GM18499 (cell line): ENCODE measurements around the gene GBP7.
"Not testable (repeated sequence)": the region's sequence is repeated elsewhere in the genome, so short reads cannot be mapped to it uniquely, and the experiment has no call there.

Source experiments
- ATAC-seq: cut with Tn5 transposase; IDR thresholded peaks from one replicate; pipeline ENCODE4 v1.9.1; 2021; ENCODE audit warnings: moderate number of reproducible peaks; ENCODE audit not compliant: insufficient read depth, unreplicated experiment

The GBP7 gene

GRCh38 chr1:89172468-89173143 lies 3.2 kb downstream of the GBP7 start:
- ATAC-seq: no peak

- no peak for ATAC-seq
Measured at GRCh38 chr1:89171067-89171438, 4.8 kb downstream of the GBP7 start.

GRCh38 chr1:89170170-89171066 lies 5.4 kb downstream of the GBP7 start:
- ATAC-seq: no peak

GRCh38 chr1:89169166-89169565 lies 6.6 kb downstream of the GBP7 start:
- no peak for ATAC-seq

GRCh38 chr1:89167590-89168230 lies 8.1 kb downstream of the GBP7 start:
- ATAC-seq: no peak

GRCh38 chr1:89166705-89167104 lies 9.1 kb downstream of the GBP7 start:
- ATAC-seq: no peak

- ATAC-seq: no peak
Measured at GRCh38 chr1:89165811-89166210, 10.0 kb downstream of the GBP7 start.

- no peak for ATAC-seq
Measured at GRCh38 chr1:89151047-89151446, 24.8 kb downstream of the GBP7 start.

- no peak for ATAC-seq
Measured at GRCh38 chr1:89149976-89150375, 25.8 kb downstream of the GBP7 start.

- ATAC-seq: no peak
Measured at GRCh38 chr1:89149229-89149628, 26.6 kb downstream of the GBP7 start.

GRCh38 chr1:89147678-89148658 lies 27.8 kb downstream of the GBP7 start:
- no peak for ATAC-seq

GRCh38 chr1:89146721-89147120 lies 29.1 kb downstream of the GBP7 start:
- ATAC-seq: no peak

- ATAC-seq: no peak
Measured at GRCh38 chr1:89143484-89143883, 32.3 kb downstream of the GBP7 start.

GRCh38 chr1:89142160-89142559 lies 33.6 kb downstream of the GBP7 start:
- ATAC-seq: no peak

GRCh38 chr1:89133747-89134146 lies 42.1 kb downstream of the GBP7 start:
- ATAC-seq: no peak

GRCh38 chr1:89130716-89131115 lies 45.1 kb downstream of the GBP7 start:
- ATAC-seq: no peak

- ATAC-seq: no peak
Measured at GRCh38 chr1:89129911-89130310, 45.9 kb downstream of the GBP7 start.

- not testable (repeated sequence) for ATAC-seq
Measured at GRCh38 chr1:89128003-89128458, 47.8 kb downstream of the GBP7 start.

GRCh38 chr1:89126602-89127565 lies 48.9 kb downstream of the GBP7 start:
- not testable (repeated sequence) for ATAC-seq
